Stimulated activated CD4-positive, alpha-beta T cell treated with anti-CD3 and anti-CD28 coated beads, Interleukin-4, amount 100 ng/mL, for 1 hour (primary cell): Measurements from ENCODE around the gene VSNL1.
"Not testable (repeated sequence)": the region's sequence is repeated elsewhere in the genome, so short reads cannot be mapped to it uniquely, and the experiment has no call there.

ENCODE experiments used
- DNase-seq: peaks from one replicate; pipeline ENCODE4 v3.0.0-alpha.2; 2020

Gene VSNL1

DNA sequence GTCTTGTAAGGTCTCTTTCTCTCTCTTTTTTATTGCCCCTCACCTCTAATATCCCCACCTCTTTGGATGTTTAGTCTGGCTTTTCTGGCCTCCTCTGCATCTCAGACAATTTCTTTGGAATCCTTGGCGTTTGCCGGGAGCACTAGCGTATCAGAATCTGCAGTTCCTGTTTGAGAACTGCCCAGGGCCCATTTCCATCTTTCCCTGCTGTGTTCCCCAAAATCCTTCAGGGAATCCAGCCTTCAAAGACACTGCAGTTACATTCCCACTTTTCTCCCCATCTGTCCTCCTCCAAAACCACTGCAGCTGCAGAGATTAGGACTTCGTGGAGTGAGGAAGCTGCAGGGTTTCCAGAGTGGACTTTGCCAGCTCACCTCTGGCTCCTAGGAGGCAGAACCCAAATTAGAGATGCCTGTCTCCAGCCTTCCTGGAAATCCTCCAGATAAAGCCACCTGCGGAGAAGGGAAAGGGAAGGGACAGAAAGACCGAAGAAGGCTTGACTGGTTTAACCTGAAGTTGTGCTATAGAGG lies 2.7 kb downstream of the VSNL1 start:
- no peak for DNase-seq

DNA sequence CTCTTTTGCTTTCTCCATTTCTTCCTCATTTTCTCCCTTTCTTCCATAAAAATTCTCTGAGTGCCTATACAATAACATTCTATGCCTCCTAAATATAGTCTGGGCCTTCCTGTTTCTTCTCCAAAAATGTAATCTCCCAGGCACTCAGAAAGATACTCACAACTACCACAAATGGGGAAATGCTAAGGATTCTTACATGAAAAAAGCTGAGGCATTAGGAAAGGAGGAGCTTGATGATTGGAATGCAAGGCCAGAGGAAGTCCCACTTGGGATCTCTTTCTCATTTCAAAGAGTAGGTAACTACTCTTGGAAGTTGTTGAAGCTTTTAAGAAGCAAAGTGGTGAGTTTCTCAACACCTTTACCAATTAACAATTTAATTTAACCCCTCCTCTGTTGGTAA lies 3.4 kb downstream of the VSNL1 start:
- no peak for DNase-seq

DNA sequence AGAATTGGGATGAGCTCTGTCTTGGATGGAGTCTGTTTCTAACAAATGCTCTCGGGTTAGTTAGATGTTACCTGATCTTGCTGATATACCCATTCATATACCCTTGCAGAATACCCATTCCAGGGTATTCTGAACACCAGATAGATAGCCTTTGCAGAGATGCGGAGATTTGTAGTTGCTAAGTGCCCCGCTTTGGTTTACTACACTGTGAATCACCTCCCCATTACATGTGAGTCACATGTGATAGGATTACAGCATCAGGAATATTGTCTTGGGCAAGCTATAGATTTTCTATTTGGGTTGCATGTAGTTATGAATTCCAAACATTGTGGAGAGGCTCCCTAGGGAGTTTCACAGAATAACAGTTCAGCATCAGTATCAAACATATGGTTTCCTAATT lies 3.8 kb downstream of the VSNL1 start:
- no peak for DNase-seq

DNA sequence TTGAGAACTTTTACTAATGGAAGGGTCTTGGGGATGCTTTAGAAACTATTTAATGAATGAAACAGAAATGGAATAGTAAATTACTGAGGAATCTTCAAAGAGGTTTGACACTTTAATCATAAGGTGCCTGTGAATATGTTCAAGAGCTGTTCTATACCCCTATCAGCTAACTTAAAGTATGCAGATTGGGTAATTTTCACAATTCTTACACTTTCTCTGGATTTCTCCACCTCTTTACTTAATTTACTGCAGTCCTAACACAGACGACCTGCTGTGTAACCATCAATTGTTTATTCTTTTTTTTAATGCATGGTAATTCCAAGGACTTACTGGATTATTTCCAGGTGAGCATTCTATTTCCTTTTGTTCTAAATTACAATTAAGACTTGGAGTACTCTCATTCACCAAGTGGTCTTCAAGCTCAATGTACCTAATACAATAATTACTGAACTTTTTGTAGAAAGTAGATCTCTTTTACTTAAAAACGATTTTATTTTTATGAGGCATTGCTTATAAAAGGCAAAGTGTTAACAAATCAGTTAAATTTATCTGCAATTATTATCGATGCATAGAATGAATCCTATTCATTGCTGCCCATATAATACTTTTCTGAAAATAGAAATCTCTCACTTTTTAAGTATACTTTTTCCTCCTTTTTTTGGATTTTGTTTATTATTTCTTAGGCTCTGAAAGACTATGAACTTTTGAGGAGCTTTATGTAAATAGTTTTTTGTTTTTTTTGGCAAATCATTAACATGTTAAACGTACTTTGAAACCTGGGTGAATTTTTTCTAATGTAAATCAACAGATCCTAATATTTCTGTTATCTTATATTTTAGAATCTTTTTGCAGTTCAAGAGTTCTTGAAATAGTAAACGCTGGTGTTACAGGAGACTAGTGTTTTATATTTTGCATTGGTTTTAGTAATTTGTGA lies 5.5 kb downstream of the VSNL1 start:
- no peak for DNase-seq

DNA sequence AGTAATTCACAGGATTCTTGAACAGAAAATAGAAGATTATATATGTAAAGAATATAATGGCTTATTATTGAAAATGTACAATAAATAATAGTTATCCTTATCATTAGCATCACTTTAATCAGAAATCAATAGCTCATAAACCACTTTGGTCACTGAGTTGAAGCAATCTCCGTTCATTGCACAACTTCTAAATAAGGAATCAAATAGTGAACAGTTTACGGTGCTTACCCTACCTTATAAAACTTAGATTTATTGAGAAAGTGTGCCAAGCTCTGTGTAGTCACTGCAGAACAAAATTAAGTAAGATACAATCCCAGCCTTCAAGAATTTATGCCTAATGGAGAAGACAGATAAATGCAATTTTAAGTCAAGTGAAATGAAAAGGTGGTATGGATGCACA lies 6.7 kb downstream of the VSNL1 start:
- no peak for DNase-seq

DNA sequence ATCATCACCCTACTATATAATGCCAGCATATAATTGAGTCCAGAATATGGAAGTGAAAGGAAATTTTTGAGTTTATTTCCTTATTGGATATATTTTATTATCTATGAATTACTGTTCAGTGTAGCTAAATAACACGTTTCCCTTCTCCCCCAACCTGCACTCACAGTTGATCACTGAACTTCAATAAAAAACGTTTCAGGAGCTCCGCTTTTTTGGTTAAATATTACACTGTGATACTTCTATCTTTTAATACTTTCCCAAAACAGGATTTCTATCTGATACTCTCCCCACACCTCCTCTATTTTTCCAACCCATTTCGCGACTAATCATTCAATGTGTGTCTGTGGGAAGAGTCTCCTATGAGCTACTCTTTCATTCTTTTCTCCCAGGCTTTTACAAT lies 7.2 kb downstream of the VSNL1 start:
- DNase-seq, result no peak

DNA sequence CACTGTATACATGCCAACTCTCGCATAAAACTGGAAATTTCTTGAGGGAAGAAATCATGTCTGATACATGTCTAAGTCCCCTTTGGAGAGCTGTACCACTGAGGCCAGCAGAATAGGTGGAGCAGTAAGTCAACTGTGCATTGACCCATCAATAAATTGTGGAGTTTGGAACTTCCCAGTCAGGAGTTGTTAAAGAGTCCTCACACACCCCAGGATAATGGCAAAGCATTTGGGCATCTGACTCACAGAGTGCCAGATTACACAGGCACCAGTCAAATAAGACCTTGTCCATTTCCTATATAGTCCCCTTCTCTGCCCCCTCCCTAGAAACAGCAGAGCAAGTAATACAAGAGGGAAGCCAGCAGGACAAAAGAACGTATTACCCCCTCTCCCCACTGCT lies 10.4 kb downstream of the VSNL1 start:
- no peak for DNase-seq

DNA sequence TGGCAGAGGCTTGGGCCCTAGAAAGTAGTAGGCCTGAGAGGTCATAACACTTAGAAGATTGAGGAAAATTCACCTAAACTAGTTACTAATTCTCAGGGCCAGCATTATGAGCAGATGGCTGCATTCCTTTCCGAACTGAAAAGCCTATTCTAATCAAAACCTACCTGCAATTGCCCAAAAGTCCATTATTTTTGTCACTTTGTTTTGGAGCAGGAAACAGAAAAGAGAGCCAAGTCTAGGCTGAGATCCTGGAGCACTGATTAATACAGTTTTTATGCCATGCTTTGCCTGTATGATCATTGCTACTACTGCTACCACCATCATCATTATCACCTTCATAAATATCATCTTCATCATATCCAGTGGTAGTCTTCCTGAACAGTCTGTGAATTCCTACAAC lies 14.7 kb downstream of the VSNL1 start:
- no peak for DNase-seq

DNA sequence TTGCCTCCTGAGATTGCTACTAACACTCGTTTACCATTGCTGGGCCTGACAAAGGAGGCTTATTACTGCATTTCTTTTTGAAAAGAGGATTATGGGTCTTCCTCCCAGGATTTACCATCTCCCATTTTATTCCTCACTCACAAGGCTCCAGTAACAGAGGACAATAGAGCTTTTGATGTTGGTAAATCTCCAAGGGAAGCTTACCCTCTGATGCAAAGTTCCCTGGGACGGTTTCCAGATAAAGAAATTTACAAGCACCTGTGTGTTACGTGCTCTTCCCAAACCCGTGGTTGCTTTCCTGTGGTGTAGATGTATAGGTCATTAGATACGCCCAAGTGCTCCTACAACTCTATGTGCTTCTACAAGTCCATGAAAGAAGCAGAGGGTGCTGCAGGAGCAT lies 17.1 kb downstream of the VSNL1 start:
- no peak for DNase-seq

DNA sequence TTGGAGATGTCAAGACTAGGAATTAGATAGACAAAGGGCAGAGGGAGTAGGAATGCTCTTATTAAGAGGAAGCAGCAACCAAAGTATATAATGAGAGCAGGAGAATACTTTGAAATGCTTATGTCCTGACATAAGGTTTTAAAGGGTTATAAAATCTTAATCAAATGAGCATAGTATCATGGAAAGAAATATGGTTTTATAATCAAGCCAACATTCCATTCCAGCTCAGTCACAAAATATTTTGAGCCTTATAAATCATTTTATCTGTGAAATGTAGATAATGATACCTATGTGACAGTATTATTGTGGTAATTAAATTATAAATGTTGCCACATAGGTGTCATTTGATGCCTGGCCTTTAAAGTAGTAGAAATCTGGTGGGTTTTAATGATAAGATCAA lies 17.6 kb downstream of the VSNL1 start:
- no peak for DNase-seq

DNA sequence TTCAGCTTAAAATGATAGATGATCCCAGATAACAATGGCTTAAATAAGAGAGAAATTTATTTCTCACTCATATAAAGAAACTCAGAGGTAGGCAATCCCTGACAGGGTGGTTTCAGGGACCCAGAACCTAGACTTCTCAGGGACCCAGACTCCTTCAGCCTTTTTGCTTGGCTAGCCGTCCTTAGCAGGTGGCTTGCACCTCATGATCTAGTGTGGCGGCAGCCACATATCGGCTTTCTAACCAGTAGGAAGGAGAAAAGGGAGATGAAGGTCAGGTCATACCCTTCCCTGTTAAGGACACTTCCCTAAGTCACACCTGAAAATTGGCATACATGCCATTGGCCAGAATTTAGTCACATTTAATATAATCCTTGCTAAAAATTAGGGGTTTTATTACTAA lies 18.4 kb downstream of the VSNL1 start:
- DNase-seq, result no peak

DNA sequence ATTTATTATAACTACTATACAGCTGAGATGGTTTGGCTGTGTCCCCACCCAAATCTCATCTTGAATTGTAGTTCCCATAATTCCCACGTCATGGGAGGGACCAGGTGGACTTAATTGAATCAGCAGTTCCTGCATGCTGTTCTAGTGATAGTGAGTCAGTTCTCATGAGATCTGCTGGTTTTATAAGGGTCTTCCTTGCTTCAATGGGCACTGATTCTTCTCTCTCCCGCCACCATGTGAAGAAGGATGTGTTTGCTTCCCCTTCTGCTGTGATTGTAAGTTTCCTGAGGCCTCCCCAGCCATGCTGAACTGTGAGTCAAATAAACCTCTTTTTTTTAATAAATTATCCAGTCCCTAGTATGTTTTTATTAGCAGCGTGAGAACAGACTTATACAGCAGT lies 25.2 kb downstream of the VSNL1 start:
- not testable (repeated sequence) for DNase-seq

DNA sequence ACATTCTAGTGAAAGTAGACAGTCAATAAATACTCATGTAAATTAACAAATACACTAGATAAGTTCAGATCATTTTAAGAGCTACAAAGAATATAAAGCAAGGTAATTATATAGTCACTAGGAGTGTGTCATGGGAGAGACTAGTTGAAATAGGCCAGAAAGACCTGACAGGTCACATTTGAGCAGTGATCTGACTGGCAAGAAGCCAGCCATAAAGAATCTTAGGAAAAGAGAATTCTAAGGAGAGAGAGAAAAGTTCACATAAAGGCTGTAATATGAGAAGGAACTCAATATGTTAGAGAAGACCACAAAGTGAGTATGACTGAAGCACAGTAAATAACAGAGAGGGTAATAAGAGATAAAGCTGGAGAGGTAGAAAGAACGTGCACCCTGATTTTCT lies 31.2 kb downstream of the VSNL1 start:
- DNase-seq, result no peak

DNA sequence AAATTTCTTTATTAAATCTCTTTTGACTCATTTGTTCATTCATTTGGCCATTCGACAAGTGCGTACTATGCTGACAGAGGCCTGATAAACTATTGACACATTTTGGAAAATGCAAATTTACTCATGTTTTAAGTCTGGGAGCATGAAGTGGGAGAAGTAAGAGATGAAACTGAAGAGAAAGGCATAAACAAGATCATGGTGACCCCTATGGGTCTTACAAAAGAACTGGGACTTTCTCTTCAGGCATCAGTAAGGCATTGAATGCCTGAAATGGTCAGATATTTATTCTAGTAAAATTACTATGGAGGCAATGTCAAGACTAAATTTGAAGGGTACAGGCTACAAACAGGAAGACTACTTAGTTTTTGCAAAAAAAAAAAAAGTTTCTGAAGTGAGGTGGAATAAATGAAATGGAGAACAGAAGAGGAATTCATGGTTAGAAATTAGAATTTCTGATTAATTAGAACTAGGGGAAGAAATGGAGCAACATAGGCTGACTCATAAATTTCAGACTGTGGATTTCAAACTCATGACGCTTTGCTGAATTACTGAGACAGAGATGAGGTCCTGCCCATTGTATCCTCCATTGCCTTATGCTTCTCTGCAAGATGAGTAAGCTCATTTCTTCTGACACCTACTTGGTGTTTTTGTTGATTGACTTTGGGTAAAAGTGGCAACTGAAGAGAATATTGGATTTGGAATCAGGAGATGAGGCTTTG lies 32.7 kb downstream of the VSNL1 start:
- DNase-seq, result no peak

DNA sequence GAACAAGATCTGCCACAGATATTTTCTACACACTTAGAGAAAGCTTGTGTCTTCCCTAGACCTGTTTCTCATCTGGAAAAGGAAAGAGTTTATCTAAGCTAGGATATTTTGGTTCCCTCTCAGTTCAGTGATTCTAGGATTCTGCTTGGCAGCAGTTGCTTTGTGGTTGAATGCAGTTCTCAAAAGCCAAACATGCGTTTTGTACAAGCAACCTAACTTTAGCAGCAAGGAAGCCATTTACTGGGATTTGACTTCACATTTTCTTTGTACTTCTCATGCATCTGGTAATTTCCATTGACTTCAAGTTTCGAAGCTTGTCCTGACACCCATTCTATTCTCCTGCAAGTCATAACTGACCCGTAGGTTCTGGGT lies 33.3 kb downstream of the VSNL1 start:
- DNase-seq, result no peak

DNA sequence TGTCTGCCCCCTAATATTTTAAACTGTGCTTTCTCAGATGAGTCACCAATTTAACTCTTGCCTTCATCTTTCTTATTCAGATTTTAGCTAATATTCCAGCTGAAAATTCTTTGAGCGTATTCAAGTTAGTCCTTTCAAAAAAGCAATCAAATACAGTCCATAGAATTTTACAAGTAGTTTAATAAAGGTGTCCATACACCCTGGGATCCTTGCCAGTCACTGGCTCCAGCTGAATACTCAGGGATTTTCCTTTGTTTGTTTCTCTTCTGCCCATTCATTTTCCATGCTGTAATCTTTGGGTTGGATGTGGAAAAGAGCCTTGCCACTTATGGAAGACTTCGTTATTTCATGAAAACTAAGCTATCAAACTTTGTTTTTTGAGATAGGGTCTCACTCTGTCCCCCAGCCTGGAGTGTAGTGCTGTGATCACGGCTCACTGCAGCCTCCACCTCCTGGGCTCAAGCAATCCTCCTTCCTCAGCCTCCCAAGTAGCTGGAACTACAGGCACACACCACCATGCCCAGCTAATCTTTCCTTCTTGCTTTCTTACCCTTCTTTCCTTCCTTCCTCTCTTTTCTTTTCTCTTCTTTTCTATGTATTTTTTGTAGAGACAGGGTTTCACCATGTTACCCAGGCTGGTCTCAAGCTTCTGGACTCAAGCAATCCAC lies 34.0 kb downstream of the VSNL1 start:
- no peak for DNase-seq

DNA sequence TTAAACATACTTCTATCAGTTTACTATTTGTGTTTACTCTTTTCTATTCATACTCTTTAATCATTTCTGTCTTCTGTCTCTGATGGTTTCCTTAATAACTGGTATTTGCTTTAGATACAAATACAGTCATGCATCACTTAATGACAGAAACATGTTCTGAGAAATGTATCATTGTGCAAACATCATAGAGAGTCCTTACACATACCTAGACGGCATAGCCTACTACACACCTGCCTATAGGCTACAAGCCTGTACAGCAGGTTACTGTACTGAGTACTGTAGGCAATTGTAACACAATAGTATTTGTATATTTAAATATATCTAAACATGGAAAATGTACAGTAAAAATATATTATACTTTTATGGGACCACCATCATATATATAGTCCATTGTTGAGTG lies 36.3 kb downstream of the VSNL1 start:
- no peak for DNase-seq

DNA sequence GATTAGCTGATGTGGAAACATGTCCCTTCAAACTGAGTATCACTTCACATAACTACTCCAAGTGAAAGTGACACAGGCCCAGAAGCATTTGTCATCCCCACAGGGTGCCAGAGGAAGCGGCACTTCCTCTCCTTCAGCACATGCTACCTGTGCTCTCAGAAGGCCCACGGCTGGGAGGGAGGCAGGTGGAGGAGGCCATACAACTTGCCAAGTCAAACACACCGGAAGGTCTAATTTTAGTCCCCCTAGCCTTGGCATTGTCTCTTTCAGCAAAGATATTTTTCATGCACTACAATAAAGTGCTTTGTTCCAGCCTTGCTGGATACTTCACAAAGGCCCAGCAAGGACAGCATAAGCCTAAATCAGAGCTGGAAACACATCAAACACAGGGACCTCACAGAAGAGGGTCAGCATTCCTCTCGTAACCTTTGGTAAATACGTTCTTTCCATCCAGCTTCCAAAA lies 38.0 kb downstream of the VSNL1 start:
- no peak for DNase-seq

DNA sequence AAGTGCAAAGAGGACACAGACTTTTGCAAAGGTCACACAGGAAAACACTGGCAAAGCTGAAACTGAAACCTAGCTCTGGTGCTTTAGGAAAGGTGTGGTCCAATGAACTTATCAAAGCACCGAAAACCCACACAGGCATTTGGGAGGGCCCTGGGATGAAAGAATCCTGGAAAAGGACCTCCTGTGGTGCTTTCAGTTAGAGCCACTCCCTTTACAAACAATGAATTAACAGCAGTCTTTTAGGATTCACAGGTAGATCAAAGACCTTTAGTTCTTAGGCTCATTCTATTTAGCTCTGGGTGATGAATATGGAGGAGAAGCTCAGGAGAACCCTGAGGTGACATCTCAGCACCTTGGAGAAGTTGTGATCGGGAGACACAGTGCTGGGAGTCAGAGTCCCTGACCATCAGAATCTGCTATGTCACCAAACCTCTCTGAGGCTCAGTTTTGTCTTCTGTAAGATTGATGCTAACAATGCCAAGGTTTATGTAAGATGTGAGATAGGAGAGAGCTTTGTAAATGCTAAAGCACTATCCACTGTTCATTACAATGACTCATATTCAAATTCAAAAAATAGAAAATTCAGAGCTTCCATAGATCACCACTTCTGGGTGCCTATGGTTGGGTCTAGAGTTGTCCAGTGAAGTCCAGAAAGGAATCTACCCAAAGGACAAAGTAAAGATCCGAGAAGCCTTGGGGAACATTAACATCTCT lies 39.3 kb downstream of the VSNL1 start:
- no peak for DNase-seq

DNA sequence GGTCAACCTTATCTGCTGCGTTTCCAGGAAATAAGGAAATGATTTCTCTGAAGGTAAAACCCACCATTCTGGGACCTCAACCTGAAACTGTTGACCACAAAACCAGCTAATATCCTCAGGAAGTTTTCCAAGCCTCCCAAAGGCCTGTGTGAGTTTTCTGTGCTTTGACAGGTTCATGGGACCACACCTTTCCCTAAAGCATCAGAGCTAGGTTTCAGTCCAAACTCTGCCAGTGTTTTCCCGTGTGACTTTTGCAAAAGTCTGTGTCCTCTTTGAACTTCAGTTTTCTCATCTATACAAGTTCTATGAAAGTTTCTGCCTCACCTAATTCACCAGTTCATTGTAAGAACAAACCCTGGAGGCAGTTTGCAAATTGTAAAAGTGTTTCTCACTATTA lies 39.8 kb downstream of the VSNL1 start:
- no peak for DNase-seq

DNA sequence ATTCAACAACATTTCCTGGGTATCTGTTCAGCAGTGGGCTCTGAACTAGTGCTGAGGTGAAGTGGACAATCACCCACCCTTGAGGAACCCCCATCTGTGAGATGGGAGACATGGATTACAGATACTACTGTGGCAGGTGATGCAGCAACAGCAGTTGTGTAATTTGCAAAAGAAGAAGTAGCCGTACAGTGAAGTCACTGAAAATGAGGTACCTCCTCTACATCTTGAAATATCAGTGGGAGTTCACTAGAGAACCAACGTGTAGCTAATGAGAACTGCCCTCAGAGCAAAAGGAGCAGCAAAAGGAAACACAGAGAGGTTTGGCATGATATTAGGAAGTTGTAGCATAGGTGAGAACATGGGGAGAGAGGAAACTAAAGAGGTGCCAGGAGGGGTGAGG lies 41.3 kb downstream of the VSNL1 start:
- DNase-seq, result no peak

DNA sequence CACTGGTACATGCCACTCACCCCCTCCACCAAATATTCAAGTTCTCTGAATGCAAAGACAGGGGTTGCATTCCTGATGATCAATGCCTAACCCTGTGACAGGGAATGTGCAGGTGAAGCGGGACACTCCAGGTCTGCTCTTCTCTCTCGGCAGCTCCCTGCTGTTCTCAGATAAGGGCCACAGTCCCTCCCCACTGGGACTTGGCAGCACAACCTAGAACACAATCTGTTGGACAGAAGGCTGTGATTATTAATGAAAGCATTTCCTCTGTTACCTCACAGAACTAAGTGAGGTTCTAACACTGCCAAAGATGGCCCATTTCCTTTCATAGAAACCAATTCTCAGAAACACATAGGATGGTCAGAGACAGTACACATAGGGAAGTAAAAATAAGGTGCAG lies 42.7 kb downstream of the VSNL1 start:
- no peak for DNase-seq

DNA sequence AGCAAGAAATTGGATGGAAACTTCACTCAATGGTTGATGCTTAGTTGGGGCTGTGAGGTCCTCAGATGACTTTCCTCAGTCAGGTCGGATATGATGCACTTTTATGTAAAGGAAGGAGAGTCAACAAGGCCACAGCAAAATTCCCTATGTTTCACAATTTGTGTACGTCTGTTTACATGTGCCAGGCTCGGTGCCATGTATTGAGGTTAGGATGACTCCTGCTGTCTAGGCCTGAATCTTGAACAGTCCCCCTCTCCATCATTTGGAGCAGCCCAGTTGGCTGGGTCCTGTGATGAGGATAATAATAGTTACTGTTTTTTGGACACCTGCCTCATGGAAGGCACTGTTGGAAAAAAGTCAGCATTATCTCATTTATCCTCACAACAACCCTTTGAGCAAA lies 43.1 kb downstream of the VSNL1 start:
- DNase-seq, result no peak
